Measurements from ENCODE around the gene SDCBP2. TPM values are rescaled to one million over a fixed set of nuclear protein-coding genes. Genes with fewer than 3 reads are reported as not detected.

Gene SDCBP2
- total and polyA plus RNA-seq, 2 experiments from 2014 or later, result 3.2 to 5.3 TPM

DNA sequence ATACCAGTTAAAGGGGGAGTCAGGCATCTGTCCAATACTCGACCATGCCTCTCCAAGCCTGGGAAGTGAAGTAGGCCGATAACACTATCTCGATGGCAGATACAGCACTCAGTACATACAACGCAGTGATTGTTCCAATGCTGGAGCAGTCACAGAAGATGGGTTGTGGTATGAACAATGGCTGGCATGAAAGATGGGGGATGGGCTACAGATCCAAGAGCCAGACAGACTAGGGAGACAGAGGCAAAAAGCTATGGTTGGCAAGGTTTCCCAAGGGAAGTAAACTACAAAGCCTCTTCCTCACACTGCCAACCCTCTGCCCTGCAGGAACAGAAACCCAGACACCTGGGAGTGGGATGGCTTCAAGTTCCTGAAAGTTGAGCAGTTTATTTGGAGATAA lies 44.7 kb upstream of the SDCBP2 start (continued):
- TF ChIP-seq, protein P1, sequence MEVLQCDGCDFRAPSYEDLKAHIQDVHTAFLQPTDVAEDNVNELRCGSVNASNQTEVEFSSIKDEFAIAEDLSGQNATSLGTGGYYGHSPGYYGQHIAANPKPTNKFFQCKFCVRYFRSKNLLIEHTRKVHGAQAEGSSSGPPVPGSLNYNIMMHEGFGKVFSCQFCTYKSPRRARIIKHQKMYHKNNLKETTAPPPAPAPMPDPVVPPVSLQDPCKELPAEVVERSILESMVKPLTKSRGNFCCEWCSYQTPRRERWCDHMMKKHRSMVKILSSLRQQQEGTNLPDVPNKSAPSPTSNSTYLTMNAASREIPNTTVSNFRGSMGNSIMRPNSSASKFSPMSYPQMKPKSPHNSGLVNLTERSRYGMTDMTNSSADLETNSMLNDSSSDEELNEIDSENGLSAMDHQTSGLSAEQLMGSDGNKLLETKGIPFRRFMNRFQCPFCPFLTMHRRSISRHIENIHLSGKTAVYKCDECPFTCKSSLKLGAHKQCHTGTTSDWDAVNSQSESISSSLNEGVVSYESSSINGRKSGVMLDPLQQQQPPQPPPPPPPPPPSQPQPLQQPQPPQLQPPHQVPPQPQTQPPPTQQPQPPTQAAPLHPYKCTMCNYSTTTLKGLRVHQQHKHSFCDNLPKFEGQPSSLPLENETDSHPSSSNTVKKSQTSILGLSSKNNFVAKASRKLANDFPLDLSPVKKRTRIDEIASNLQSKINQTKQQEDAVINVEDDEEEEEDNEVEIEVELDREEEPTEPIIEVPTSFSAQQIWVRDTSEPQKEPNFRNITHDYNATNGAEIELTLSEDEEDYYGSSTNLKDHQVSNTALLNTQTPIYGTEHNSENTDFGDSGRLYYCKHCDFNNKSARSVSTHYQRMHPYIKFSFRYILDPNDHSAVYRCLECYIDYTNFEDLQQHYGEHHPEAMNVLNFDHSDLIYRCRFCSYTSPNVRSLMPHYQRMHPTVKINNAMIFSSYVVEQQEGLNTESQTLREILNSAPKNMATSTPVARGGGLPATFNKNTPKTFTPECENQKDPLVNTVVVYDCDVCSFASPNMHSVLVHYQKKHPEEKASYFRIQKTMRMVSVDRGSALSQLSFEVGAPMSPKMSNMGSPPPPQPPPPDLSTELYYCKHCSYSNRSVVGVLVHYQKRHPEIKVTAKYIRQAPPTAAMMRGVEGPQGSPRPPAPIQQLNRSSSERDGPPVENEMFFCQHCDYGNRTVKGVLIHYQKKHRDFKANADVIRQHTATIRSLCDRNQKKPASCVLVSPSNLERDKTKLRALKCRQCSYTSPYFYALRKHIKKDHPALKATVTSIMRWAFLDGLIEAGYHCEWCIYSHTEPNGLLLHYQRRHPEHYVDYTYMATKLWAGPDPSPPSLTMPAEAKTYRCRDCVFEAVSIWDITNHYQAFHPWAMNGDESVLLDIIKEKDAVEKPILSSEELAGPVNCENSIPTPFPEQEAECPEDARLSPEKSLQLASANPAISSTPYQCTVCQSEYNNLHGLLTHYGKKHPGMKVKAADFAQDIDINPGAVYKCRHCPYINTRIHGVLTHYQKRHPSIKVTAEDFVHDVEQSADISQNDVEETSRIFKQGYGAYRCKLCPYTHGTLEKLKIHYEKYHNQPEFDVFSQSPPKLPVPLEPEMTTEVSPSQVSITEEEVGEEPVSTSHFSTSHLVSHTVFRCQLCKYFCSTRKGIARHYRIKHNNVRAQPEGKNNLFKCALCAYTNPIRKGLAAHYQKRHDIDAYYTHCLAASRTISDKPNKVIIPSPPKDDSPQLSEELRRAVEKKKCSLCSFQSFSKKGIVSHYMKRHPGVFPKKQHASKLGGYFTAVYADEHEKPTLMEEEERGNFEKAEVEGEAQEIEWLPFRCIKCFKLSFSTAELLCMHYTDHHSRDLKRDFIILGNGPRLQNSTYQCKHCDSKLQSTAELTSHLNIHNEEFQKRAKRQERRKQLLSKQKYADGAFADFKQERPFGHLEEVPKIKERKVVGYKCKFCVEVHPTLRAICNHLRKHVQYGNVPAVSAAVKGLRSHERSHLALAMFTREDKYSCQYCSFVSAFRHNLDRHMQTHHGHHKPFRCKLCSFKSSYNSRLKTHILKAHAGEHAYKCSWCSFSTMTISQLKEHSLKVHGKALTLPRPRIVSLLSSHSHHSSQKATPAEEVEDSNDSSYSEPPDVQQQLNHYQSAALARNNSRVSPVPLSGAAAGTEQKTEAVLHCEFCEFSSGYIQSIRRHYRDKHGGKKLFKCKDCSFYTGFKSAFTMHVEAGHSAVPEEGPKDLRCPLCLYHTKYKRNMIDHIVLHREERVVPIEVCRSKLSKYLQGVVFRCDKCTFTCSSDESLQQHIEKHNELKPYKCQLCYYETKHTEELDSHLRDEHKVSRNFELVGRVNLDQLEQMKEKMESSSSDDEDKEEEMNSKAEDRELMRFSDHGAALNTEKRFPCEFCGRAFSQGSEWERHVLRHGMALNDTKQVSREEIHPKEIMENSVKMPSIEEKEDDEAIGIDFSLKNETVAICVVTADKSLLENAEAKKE (CRISPR knock-in tag; IDR thresholded peaks at IDR 0.05), result no peak
- no peak for TF ChIP-seq ZNF114 (CRISPR knock-in tag; IDR thresholded peaks at IDR 0.05)
- no peak for TF ChIP-seq EZH2phosphoT487 (IDR thresholded peaks at IDR 0.05; ENCODE audit: unreplicated experiment)

DNA sequence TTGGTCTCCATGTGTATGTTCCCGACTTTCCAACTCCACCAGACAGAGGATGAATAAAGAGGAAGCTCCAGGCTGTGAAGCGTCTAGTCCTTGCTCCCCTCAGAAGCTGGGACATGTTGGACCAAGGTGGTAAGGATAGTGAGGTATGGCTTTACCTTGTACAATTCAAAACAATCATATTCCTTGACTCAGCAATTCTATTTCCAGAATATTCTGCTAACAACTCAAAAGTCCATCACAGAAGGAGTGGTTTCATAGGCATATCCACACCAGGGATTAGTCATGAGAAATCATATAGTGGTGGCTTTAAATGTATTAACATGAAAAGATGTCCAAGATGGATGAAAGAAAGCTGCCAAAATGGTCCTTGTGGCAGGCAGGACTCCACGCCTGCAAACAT lies 44.1 kb upstream of the SDCBP2 start:
- DNase-seq (ENCODE audit: low spot score) (no peak), ATAC-seq (no peak)
- Mint-ChIP-seq H3K4me1 (peaks cover 26% of the 10 kb centered on the region), H3K27ac (no peak overlapping the region), H3K27me3 (ENCODE audit: insufficient read depth, low read depth, poor library complexity) (no peaks in the 10 kb centered on the region), H3K4me3 (no peak overlapping the region), H3K9me3 (no peaks in the 10 kb centered on the region), H3K36me3 (ENCODE audit: low read depth) (peaks cover 38% of the 10 kb centered on the region)
- Histone ChIP-seq H2AFZ (no peak overlapping the region), H3K27ac (ENCODE audit: low read depth) (no peak overlapping the region), H3K36me3 (ENCODE audit: insufficient read depth) (peaks cover 10% of the 10 kb centered on the region), H3K79me2 (replicated peaks; ENCODE audit: insufficient read depth) (peaks cover 52% of the 10 kb centered on the region), H3K4me1 (ENCODE audit: insufficient read depth) (peaks cover 11% of the 10 kb centered on the region; the same call in 1 of the 2 replicates), H3K9me2 (ENCODE audit: insufficient read depth) (no peaks in the 10 kb centered on the region), H3F3A (replicated peaks; ENCODE audit: low read depth) (no peaks in the 10 kb centered on the region), H3K4me3 (no peak overlapping the region), H4K20me1 (replicated peaks; ENCODE audit: insufficient read depth) (peaks cover 70% of the 10 kb centered on the region), H3K27me3 (ENCODE audit: insufficient read depth) (no peaks in the 10 kb centered on the region), H3K4me2 (no peak overlapping the region)
- TF ChIP-seq, protein P2, sequence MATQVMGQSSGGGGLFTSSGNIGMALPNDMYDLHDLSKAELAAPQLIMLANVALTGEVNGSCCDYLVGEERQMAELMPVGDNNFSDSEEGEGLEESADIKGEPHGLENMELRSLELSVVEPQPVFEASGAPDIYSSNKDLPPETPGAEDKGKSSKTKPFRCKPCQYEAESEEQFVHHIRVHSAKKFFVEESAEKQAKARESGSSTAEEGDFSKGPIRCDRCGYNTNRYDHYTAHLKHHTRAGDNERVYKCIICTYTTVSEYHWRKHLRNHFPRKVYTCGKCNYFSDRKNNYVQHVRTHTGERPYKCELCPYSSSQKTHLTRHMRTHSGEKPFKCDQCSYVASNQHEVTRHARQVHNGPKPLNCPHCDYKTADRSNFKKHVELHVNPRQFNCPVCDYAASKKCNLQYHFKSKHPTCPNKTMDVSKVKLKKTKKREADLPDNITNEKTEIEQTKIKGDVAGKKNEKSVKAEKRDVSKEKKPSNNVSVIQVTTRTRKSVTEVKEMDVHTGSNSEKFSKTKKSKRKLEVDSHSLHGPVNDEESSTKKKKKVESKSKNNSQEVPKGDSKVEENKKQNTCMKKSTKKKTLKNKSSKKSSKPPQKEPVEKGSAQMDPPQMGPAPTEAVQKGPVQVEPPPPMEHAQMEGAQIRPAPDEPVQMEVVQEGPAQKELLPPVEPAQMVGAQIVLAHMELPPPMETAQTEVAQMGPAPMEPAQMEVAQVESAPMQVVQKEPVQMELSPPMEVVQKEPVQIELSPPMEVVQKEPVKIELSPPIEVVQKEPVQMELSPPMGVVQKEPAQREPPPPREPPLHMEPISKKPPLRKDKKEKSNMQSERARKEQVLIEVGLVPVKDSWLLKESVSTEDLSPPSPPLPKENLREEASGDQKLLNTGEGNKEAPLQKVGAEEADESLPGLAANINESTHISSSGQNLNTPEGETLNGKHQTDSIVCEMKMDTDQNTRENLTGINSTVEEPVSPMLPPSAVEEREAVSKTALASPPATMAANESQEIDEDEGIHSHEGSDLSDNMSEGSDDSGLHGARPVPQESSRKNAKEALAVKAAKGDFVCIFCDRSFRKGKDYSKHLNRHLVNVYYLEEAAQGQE (IDR thresholded peaks at IDR 0.05; ENCODE audit: unreplicated experiment), result no peak
- no peak for TF ChIP-seq ZNF331 (CRISPR knock-in tag; IDR thresholded peaks at IDR 0.05; ENCODE audit: low read depth)
- TF ChIP-seq, protein P3, sequence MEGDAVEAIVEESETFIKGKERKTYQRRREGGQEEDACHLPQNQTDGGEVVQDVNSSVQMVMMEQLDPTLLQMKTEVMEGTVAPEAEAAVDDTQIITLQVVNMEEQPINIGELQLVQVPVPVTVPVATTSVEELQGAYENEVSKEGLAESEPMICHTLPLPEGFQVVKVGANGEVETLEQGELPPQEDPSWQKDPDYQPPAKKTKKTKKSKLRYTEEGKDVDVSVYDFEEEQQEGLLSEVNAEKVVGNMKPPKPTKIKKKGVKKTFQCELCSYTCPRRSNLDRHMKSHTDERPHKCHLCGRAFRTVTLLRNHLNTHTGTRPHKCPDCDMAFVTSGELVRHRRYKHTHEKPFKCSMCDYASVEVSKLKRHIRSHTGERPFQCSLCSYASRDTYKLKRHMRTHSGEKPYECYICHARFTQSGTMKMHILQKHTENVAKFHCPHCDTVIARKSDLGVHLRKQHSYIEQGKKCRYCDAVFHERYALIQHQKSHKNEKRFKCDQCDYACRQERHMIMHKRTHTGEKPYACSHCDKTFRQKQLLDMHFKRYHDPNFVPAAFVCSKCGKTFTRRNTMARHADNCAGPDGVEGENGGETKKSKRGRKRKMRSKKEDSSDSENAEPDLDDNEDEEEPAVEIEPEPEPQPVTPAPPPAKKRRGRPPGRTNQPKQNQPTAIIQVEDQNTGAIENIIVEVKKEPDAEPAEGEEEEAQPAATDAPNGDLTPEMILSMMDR (conservative IDR thresholded peaks at IDR 0.05; ENCODE audit: low read depth in 2 of 2), result no peak
- TF ChIP-seq, protein P4, sequence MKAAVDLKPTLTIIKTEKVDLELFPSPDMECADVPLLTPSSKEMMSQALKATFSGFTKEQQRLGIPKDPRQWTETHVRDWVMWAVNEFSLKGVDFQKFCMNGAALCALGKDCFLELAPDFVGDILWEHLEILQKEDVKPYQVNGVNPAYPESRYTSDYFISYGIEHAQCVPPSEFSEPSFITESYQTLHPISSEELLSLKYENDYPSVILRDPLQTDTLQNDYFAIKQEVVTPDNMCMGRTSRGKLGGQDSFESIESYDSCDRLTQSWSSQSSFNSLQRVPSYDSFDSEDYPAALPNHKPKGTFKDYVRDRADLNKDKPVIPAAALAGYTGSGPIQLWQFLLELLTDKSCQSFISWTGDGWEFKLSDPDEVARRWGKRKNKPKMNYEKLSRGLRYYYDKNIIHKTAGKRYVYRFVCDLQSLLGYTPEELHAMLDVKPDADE (IDR thresholded peaks at IDR 0.05), result no peak
- no peak for TF ChIP-seq CREB1 (CRISPR knock-in tag; IDR thresholded peaks at IDR 0.05; ENCODE audit: low read depth)
- TF ChIP-seq NANOG (IDR thresholded peaks at IDR 0.05; ENCODE audit: borderline replicate concordance), result no peak
- no peak for TF ChIP-seq EZH2 (IDR thresholded peaks at IDR 0.05; ENCODE audit: low read depth, unreplicated experiment)

Measured in GM23338 (cell line).